HCT116 (cell line): ENCODE measurements around the gene NDUFS2. TPM values are rescaled to one million over a fixed set of nuclear protein-coding genes. Genes with fewer than 3 reads are reported as not detected.

Experiments
- ATAC-seq: fragments of 200-7000 bp; cut with Tn5 transposase; 2 replicates; pipeline ENCODE4 v1.9.1; 2020; ENCODE audit warnings: mild to moderate bottlenecking, moderate library complexity
- BruUV-seq: library from RNA; stranded (reverse); fragments of 400-500 nt; replicated peaks from 2 replicates; lab custom pipeline; 2021; lab: Mats Ljungman, UMichigan
- CTCF ChIA-PET: fragments of 300-600 bp; sonication (Branson Sonifier 250); formaldehyde crosslinking; loops from one replicate; lab custom pipeline; 2021; ENCODE audit warnings: antibody characterized with exemption; lab: Charles Lee
- POLR2A ChIA-PET: fragments of 300-600, 350-600 bp; sonication (Branson Sonifier 250); formaldehyde crosslinking; loops from one replicate; lab custom pipeline; 2021; ENCODE audit warnings: antibody characterized with exemption; lab: Charles Lee
- RAD21 ChIA-PET, 2 experiments: fragments of 300-600 bp; sonication (Branson Sonifier 250); formaldehyde crosslinking; loops; one replicate each; lab custom pipeline; 2023; ENCODE audit warnings: low total read pairs in 2 of 2; ENCODE audit not compliant: uncharacterized antibody in 2 of 2, unreplicated experiment in 2 of 2, low non-redundant PET in 1 of 2; lab: Charles Lee
- DNase-seq: peaks from one replicate; pipeline ENCODE4 v3.0.0-alpha.2; 2010; ENCODE audit warnings: low read depth, low spot score
- H2AFZ ChIP-seq: fragments of 200-600 bp; shearing (Covaris generic), sonication (generic); 2 replicates; pipeline ENCODE4 v1.6.1; 2017; ENCODE audit warnings: low read depth, mixed run types, mixed read lengths, antibody characterized with exemption, low read length; ENCODE audit not compliant: poor library complexity, severe bottlenecking
- H3K27ac ChIP-seq: 2 replicates; pipeline ENCODE4 v1.5.1; 2012; ENCODE audit warnings: low read depth, low read length
- H3K27me3 ChIP-seq: fragments of 200-600 bp; sonication (generic); 2 replicates; pipeline ENCODE4 v1.6.1; 2016; ENCODE audit warnings: mixed run types, low read length, mixed read lengths; ENCODE audit not compliant: insufficient read depth
- H3K36me3 ChIP-seq, 2 experiments: fragments of 200-500 bp in 1 of 2; fragments of 200-600 bp in 1 of 2; sonication (Bioruptor generic) in 1 of 2; sonication (generic) in 1 of 2; 2 replicates each; pipeline versions ENCODE4 v1.5.1 to v1.6.1; 2014 to 2016; ENCODE audit warnings: low read length in 2 of 2, inconsistent platforms in 1 of 2, mixed read lengths in 1 of 2, mixed run types in 1 of 2; ENCODE audit not compliant: insufficient read depth in 2 of 2, control insufficient read depth in 1 of 2
- H3K4me1 ChIP-seq, 2 experiments: fragments of 200-600 bp in 1 of 2; sonication (generic) in 1 of 2; 2 replicates each; pipeline versions ENCODE4 v1.5.1 to v1.6.1; 2012 to 2017; ENCODE audit warnings: low read length in 2 of 2, inconsistent platforms in 1 of 2, mild to moderate bottlenecking in 1 of 2, mixed read lengths in 1 of 2, mixed run types in 1 of 2, moderate library complexity in 1 of 2; ENCODE audit not compliant: insufficient read depth in 2 of 2, control insufficient read depth in 1 of 2
- H3K4me2 ChIP-seq: fragments of 200-600 bp; sonication (generic); 2 replicates; pipeline ENCODE4 v1.6.1; 2017; ENCODE audit warnings: mixed run types, low read length, mixed read lengths
- H3K4me3 ChIP-seq, 2 experiments: fragments of 200-600 bp in 1 of 2; sonication (generic) in 1 of 2; replicated peaks in 1 of 2; 2 replicates each; pipeline ENCODE4 v1.5.1; 2011 to 2016; ENCODE audit warnings: low read length in 2 of 2, control low read depth in 1 of 2, low read depth in 1 of 2, mild to moderate bottlenecking in 1 of 2, mixed read lengths in 1 of 2, mixed run types in 1 of 2
- H3K79me2 ChIP-seq: fragments of 200-600 bp; sonication (generic); 2 replicates; pipeline ENCODE4 v1.6.1; 2017; ENCODE audit warnings: mild to moderate bottlenecking, mixed run types, low read length, moderate library complexity, mixed read lengths; ENCODE audit not compliant: insufficient read depth
- H3K9ac ChIP-seq: fragments of 200-600 bp; sonication (generic); 2 replicates; pipeline ENCODE4 v1.6.1; 2016; ENCODE audit warnings: low read length, mixed read lengths
- H3K9me2 ChIP-seq: fragments of 200-600 bp; sonication (generic), shearing (Covaris generic); 2 replicates; pipeline ENCODE4 v1.6.1; 2017; ENCODE audit warnings: mixed run types, mild to moderate bottlenecking, moderate library complexity; ENCODE audit not compliant: insufficient read depth
- H3K9me3 ChIP-seq, 2 experiments: fragments of 200-500 bp in 1 of 2; fragments of 200-600 bp in 1 of 2; sonication (Bioruptor generic) in 1 of 2; sonication (generic) in 1 of 2; 2 replicates each; pipeline ENCODE4 v1.6.1; 2014 to 2017; ENCODE audit warnings: low read length in 2 of 2, mixed read lengths in 2 of 2, inconsistent platforms in 1 of 2, low read depth in 1 of 2, mild to moderate bottlenecking in 1 of 2, mixed run types in 1 of 2, moderate library complexity in 1 of 2; ENCODE audit not compliant: control insufficient read depth in 1 of 2, insufficient read depth in 1 of 2
- H4K20me1 ChIP-seq: fragments of 200-600 bp; sonication (generic), shearing (Covaris generic); 2 replicates; pipeline ENCODE4 v1.6.1; 2017; ENCODE audit warnings: mixed run types, mild to moderate bottlenecking, moderate library complexity; ENCODE audit not compliant: insufficient read depth
- CBX3 ChIP-seq: IDR thresholded peaks from 2 replicates; pipeline ENCODE4 v1.6.1; 2012; ENCODE audit warnings: low read depth
- CEBPB ChIP-seq: IDR thresholded peaks from 2 replicates; pipeline ENCODE4 v1.6.1; 2012; ENCODE audit warnings: low read depth
- EGR1 ChIP-seq: IDR thresholded peaks from 2 replicates; pipeline ENCODE4 v1.6.1; 2012; ENCODE audit warnings: low read depth
- ELF1 ChIP-seq: IDR thresholded peaks from 2 replicates; pipeline ENCODE4 v1.6.1; 2012; ENCODE audit warnings: low read depth, borderline replicate concordance
- EZH2 ChIP-seq: fragments of 200-600 bp; sonication (generic); IDR thresholded peaks from 2 replicates; pipeline ENCODE4 v1.6.1; 2017; ENCODE audit warnings: antibody characterized with exemption, mixed run types
- JUND ChIP-seq: IDR thresholded peaks from 2 replicates; pipeline ENCODE4 v1.6.1; 2012
- POLR2A ChIP-seq: IDR thresholded peaks from 2 replicates; pipeline ENCODE4 v1.7.0; 2011; ENCODE audit warnings: borderline replicate concordance; ENCODE audit not compliant: insufficient read depth, insufficient read length; ENCODE audit errors: extremely low read depth
- REST ChIP-seq: IDR thresholded peaks from 2 replicates; pipeline ENCODE4 v1.6.1; 2012; ENCODE audit warnings: low read depth
- SP1 ChIP-seq: IDR thresholded peaks from 2 replicates; pipeline ENCODE4 v1.6.1; 2012; ENCODE audit warnings: low read depth
- SRF ChIP-seq: IDR thresholded peaks from 2 replicates; pipeline ENCODE4 v1.6.1; 2012; ENCODE audit warnings: low read depth
- TCF7L2 ChIP-seq: IDR thresholded peaks from 2 replicates; pipeline ENCODE4 v1.7.0; 2011; ENCODE audit warnings: borderline replicate concordance, inconsistent platforms; ENCODE audit not compliant: insufficient read depth, insufficient read length; ENCODE audit errors: extremely low read depth
- YY1 ChIP-seq: IDR thresholded peaks from 2 replicates; pipeline ENCODE4 v1.6.1; 2011; ENCODE audit warnings: low read length, low read depth, moderate library complexity, mild to moderate bottlenecking; ENCODE audit not compliant: insufficient replicate concordance; ENCODE audit errors: extremely low read depth
- ZFX ChIP-seq: fragments of 450-650 bp; IDR thresholded peaks from 2 replicates; pipeline ENCODE4 v1.6.1; 2017
- intact Hi-C: fragments of 100-400 bp; cut with micrococcal nuclease; formaldehyde crosslinking; loops from 2 replicates; pipeline ENCODE4 v1.10.0; 2022
- total RNA-seq: library from RNA; stranded (reverse); gene quantifications from one replicate; pipeline ENCODE4 v1.2.1, GENCODE V29; 2021; ENCODE audit not compliant: unreplicated experiment
- TF ChIP-seq, protein P1 (sequence below), 3 experiments: fragments of 200-600 bp in 1 of 3; sonication (generic) in 1 of 3; IDR thresholded peaks in 2 of 3; conservative IDR thresholded peaks in 1 of 3; 2 replicates each; pipeline ENCODE4 v1.5.1; 2012 to 2017; ENCODE audit warnings: low read depth in 2 of 3, low read length in 2 of 3, antibody characterized with exemption in 1 of 3, borderline replicate concordance in 1 of 3, control low read depth in 1 of 3, mild to moderate bottlenecking in 1 of 3, mixed read lengths in 1 of 3, mixed run types in 1 of 3, moderate library complexity in 1 of 3; ENCODE audit not compliant: insufficient read depth in 1 of 3

The NDUFS2 gene
- total RNA-seq, 1 experiment from 2014 or later = 82.7 TPM

GRCh38 chr1:161159913-161160243 lies 42.3 kb upstream of the NDUFS2 start:
- intact Hi-C loops = no loop called here
- no peak for DNase-seq
- POLR2A ChIA-PET = interaction anchor here (0.9 kb wide), 1 partner anchor 28 kb away, joined by 4 read pairs; no protein-coding TSS in a partner anchor

More at GRCh38 chr1:161159913-161160243, 42.3 kb upstream of the NDUFS2 start:
- Histone ChIP-seq H3K9me2 (no peaks in the 10 kb centered on the region), H3K4me3 (peak overlapping the region; percentile 77 to 91), H3K9me3 (no peaks in the 10 kb centered on the region), H4K20me1 (no peaks in the 10 kb centered on the region), H3K27me3 (no peaks in the 10 kb centered on the region), H3K4me2 (peak overlapping the region; percentile 90), H2AFZ (no peak overlapping the region), H3K9ac (peak overlapping the region; percentile 97), H3K79me2 (peaks cover 16% of the 10 kb centered on the region; the same call in 1 of the 2 replicates), H3K36me3 (peaks cover 8 to 26% of the 10 kb centered on the region in 2 experiments; a peak in 2 of 4 replicates), H3K27ac (peak overlapping the region; percentile 53), H3K4me1 (peaks cover 8 to 22% of the 10 kb centered on the region in 2 experiments; a peak in 2 of 4 replicates)
- TF ChIP-seq ZFX = no peak
- TF ChIP-seq CEBPB = no peak
- TF ChIP-seq REST = no peak
- no peak for TF ChIP-seq SP1
- TF ChIP-seq POLR2A = no peak
- TF ChIP-seq TCF7L2 = no peak
- no peak for TF ChIP-seq EZH2
- TF ChIP-seq YY1 = no peak
- TF ChIP-seq ELF1 = no peak
- TF ChIP-seq CBX3 = no peak
- TF ChIP-seq, protein P1, sequence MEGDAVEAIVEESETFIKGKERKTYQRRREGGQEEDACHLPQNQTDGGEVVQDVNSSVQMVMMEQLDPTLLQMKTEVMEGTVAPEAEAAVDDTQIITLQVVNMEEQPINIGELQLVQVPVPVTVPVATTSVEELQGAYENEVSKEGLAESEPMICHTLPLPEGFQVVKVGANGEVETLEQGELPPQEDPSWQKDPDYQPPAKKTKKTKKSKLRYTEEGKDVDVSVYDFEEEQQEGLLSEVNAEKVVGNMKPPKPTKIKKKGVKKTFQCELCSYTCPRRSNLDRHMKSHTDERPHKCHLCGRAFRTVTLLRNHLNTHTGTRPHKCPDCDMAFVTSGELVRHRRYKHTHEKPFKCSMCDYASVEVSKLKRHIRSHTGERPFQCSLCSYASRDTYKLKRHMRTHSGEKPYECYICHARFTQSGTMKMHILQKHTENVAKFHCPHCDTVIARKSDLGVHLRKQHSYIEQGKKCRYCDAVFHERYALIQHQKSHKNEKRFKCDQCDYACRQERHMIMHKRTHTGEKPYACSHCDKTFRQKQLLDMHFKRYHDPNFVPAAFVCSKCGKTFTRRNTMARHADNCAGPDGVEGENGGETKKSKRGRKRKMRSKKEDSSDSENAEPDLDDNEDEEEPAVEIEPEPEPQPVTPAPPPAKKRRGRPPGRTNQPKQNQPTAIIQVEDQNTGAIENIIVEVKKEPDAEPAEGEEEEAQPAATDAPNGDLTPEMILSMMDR (IDR thresholded peaks at IDR 0.05 in 2 of 3, conservative IDR thresholded peaks at IDR 0.05 in 1 of 3; ENCODE audit: borderline replicate concordance in 1 of 3, insufficient read depth in 1 of 3, low read depth in 2 of 3, low read length in 2 of 3) = no peak
- TF ChIP-seq JUND = no peak
- TF ChIP-seq EGR1 = no peak
- no peak for TF ChIP-seq SRF
- ChIA-PET RAD21 (no interaction called here), CTCF (no interaction called here)
- BruUV-seq = no TSS peak
- no peak for ATAC-seq
